K562 treated with DMSO at 1 percent for 4 hours (cell line): ENCODE data around the gene MAP3K3. TPM values are rescaled to one million over a fixed set of nuclear protein-coding genes. Genes with fewer than 3 reads are reported as not detected.

ENCODE experiments used
- total RNA-seq: library from RNA; unstranded; fragments of 300-600 nt; gene quantifications from 2 replicates; pipeline ENCODE4 v1.2.3, GENCODE V29; 2022; ENCODE audit not compliant: insufficient read depth

MAP3K3 gene
- total RNA-seq = 16.7 and 21.2 TPM in 2 replicates

DNA sequence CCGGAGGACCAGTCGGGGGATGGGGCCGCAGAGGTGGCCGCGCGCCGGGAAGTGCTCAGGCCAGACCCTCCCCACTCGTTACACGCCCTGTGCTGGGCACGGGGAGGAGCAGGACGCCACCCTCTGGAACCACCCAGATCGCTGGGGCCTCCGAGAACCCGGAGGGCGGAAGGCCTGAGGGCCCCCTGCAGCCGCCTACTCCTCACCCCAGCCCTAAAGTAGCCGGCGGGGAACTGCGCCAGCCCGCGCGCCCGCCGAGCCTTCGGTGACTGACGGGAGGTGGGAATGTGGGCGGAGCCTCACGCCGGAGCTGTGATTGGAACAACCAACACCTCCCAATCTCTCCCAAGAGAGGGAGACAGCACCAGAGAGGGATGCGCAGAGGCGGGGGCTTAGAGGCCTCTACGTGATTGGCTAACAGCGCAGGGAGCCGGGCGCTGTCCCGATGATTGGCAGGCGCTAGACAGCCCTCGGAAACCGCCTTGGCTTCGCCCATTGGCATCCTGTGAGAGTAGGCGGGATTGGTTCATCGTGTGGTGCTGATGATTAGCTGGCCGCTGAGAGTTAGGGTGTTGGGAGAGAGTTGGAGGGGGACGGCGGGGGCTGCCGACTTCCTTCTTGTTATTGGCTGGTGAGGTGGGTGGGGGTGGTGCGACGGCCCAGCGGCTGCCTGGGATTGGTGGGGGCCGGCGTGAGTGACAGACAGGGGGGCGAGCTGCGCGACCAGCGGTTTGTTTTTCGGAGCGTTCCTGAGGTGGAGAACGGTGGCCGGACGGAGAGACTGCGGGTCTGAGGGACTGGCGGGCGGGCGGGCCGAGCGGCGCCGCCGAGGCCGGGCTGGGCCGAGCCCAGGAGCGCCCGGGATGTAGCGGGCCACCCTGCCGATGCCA lies at the start of gene MAP3K3:
Gene MAP3K3 (plus strand): TSS at position 734 of the 890 bp plus-strand sequence. CDS start 343 bp downstream, outside the sequence.

DNA sequence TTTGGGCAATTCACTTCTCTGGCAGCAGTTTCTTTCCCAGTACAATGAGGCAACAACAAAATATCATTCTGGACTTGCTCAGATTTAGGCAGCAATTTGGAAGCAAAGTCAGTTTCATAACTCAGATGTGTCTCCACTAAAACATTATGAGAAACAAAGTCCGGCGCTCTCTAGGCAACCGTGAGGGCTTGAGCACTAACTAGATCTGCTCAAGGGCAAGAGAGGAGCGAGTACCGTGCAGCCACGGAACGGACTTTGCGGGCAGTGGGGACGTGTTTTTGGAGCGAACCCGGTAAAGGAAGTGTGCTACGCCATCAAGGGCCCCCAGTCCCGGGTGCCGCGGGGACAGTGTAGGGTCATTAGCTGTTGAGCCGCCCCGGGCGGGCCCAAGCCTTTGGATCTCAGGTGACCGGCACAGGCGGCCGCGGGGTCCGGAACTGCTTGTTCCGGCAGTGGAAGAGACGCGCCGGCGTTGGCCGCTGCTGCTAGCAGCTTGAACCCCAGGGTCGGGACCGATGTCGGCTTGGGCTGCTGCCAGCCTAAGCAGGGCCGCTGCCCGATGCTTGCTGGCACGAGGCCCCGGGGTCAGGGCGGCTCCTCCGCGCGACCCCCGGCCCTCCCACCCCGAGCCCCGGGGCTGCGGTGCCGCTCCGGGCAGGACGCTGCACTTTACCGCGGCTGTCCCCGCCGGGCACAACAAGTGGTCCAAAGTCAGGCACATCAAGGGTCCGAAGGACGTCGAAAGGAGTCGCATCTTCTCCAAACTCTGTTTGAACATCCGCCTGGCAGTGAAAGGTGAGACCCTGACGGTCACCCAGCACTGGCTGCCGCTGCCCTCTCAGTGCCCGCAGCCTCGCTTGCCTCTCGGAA lies 21.4 kb upstream of the MAP3K3 start, which contains the start of gene TACO1:
Gene TACO1 (plus strand): TSS at position 327 of the 870 bp plus-strand sequence. CDS start 189 bp downstream, at position 516.

DNA sequence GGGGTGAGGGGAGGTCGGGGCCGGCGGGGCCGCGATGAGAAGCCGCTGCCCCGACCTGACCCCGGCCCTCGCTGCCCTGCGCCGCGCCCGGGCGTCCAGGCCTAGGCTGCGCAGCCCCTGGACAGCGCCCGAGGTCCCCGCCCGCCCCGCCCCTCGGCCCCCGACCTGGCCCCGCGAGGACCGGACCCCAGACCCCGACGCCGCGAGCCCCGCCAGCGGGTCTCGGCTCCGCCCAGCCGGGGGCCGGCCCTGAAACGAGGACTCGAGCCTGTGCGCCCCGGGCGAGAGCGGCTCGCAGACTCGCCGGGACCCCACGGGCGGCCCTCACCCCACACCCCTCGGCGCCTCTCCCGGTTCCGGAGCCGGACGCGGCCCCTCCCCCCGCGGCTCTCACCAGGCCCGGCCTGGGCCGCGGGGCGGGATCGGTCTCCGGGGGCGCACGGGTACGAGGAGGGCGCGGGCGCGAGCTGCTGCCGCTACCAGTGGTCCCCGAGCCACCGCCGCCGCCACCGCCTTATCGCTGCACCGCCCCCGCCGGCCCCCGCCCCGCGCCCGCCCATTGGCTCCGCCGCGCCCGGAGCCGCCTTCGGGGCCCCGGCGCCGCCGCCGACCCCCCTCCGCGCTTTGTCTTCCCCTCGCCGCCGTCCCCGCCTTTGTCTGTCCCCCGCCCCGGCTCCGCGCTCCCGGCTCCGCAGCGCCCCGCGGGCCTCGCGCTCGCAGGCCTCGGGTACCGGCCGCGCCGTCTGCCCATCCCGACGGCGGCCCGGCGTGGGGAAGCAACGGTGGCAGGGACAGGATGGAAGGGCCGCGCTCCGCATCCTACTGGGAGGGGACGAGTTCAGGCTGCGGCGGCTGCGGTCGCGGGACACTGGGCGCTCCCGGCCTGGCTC lies 77.7 kb downstream of the MAP3K3 start, which contains the start of gene LIMD2:
Gene LIMD2 (minus strand): TSS at position 488 of the 890 bp plus-strand sequence. CDS start 827 bp downstream, outside the sequence.

DNA sequence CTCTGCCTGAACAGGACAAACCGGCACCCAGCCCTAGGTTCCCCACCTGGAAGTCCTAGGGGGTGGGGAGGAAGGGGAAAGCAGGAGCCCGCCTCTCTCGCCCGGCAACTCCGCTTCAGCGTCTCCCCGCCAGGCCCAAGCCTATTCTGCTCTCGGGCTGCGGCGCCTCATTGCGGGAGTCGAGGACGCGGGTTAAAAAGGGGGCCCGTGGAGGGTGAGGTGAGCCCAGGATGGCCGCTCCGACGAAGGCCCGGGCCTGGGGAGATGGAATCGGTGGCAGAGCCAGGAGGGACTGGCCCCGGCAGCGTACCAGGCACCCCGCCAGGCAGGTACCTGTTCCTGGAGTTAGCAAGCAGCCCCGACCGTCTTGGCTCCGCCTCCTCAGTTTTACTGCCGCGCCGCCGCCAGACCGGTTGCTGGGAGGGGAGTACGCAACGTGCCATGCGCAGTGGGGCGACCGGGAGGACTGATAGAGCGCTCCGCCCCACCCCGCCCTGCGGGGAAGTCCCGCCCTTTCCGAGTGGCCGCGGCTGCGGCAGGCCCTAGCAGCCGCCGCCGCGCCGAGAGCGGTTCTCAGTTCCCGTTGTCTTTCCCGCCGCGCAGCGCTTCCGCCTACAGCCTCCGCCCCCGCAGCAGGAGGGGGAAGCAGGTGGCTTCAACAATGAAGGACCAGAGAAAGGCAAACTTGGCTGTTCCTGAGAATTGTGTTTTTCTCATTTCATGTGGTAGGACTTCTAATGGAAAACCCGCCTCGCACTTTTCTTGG lies 119.4 kb downstream of the MAP3K3 start, which contains the start of gene STRADA:
Gene STRADA (minus strand): TSS at position 392 of the 766 bp plus-strand sequence. CDS start 13,430 bp downstream, outside the sequence.

Other genes with a start within 250 kb of the MAP3K3 start
- gene CYB561, start 176.1 kb upstream of the MAP3K3 start, total RNA-seq = 38.6 and 39.6 TPM in 2 replicates
- 0.79 and 2.8 TPM in 2 replicates for gene ACE, start 145.4 kb upstream of the MAP3K3 start, total RNA-seq
- not detected in 2 replicates for gene KCNH6, start 99.1 kb upstream of the MAP3K3 start, total RNA-seq
- gene DCAF7, start 71.9 kb upstream of the MAP3K3 start, total RNA-seq = 100 and 102 TPM in 2 replicates
- 30.2 and 30.4 TPM in 2 replicates for gene TACO1, start 21.5 kb upstream of the MAP3K3 start, total RNA-seq
- 3.0 and 4.6 TPM in 2 replicates for gene LIMD2, start 77.7 kb downstream of the MAP3K3 start, total RNA-seq
- gene STRADA, start 119.4 kb downstream of the MAP3K3 start, total RNA-seq = 20.0 TPM in 2 replicates
- gene CCDC47, start 151.2 kb downstream of the MAP3K3 start, total RNA-seq = 66.7 and 82.7 TPM in 2 replicates
- 43.1 and 51.5 TPM in 2 replicates for gene DDX42, start 151.8 kb downstream of the MAP3K3 start, total RNA-seq
- 157 and 167 TPM in 2 replicates for gene PSMC5, start 205.0 kb downstream of the MAP3K3 start, total RNA-seq
- gene FTSJ3, start 205.2 kb downstream of the MAP3K3 start, total RNA-seq = 22.9 and 28.7 TPM in 2 replicates
- 85.6 and 99.0 TPM in 2 replicates for gene SMARCD2, start 220.3 kb downstream of the MAP3K3 start, total RNA-seq